Heart left ventricle (tissue), 13 donors: ENCODE data around the gene NEDD4L.

Source experiments
- POLR2A ChIP-seq, 2 donors: fragments of 450-650 bp; IDR thresholded peaks; one replicate each; pipeline ENCODE4 v1.6.1; 2017; ENCODE audit warnings: antibody characterized with exemption in 2 of 2, mild to moderate bottlenecking in 2 of 2, moderate library complexity in 2 of 2
- TF ChIP-seq, protein P1 (sequence below), 12 donors: fragments of 200-600 bp; sonication (generic) in 4 of 12; IDR thresholded peaks; one replicate each; pipeline versions ENCODE4 v1.5.0 to v1.8.0; 2018 to 2022; ENCODE audit warnings: antibody characterized with exemption in 12 of 12, mild to moderate bottlenecking in 5 of 12
- donor health status: ischemic (EF 13 %, LVEDD 7.1; RV severe dilation, severe dysfunction).
- donor health status: DM: no; HTN: yes; CAD: no.
- donor health status: DM: no; HTN: no; CAD: no.
- donor health status: ischemic (EF 25% LVEDD 6.9; RV normal size, moderate dysfunction).
- donor health status: ischemic (EF 25% LVEDD 5.7; RV mildly dilated, moderate dysfunction).
- donor health status: ischemic (EF 35%, LVEDD 5.7; RV mildly dilated, moderate dysfunction).
- donor health status: nonischemic (EF 11% LVEDD 7.7; RV severe dilation, severe dysfunction).
- donor health status: DM: yes; HTN: yes; CAD: no.
- donor health status: PGD.
- donor health status: ischemic (EF 29% LVEDD 5.4; RV normal size, mild dysfunction).
- donor health status: nonischemic (EF 23%, LVEDD 6.1; RV moderate dilation, normal function).

DNA sequence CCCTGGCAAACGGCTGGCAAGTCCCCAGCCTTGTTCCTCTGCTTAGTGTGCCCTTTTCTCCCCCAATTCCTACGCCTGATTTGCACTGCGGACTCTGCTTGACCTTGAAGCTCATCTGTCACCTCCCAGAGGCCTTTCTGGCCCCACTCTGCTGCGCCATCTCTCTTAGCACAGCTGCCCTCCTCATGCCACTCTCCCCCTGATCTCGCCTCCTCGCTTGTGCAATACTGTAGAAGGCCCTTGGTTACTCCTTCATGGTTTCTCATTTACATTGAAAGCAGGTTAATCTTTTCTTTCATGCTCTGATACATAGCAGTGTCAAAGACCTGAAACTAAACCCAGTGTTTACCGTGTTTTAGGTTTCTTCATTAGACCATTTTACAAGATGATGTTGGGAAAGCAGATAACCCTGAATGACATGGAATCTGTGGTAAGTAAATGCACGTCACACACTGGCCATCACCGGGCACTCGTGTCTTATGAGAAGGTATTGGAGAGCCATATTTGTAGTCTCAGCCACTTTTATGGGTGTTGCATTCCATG lies 326.1 kb downstream of the NEDD4L start:
- TF ChIP-seq, protein P1, sequence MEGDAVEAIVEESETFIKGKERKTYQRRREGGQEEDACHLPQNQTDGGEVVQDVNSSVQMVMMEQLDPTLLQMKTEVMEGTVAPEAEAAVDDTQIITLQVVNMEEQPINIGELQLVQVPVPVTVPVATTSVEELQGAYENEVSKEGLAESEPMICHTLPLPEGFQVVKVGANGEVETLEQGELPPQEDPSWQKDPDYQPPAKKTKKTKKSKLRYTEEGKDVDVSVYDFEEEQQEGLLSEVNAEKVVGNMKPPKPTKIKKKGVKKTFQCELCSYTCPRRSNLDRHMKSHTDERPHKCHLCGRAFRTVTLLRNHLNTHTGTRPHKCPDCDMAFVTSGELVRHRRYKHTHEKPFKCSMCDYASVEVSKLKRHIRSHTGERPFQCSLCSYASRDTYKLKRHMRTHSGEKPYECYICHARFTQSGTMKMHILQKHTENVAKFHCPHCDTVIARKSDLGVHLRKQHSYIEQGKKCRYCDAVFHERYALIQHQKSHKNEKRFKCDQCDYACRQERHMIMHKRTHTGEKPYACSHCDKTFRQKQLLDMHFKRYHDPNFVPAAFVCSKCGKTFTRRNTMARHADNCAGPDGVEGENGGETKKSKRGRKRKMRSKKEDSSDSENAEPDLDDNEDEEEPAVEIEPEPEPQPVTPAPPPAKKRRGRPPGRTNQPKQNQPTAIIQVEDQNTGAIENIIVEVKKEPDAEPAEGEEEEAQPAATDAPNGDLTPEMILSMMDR (IDR thresholded peaks at IDR 0.05), result no peak
- no peak for TF ChIP-seq POLR2A (IDR thresholded peaks at IDR 0.05)
